ENCODE results near the gene SDR42E1. TPM values are rescaled to one million over a fixed set of nuclear protein-coding genes. Genes with fewer than 3 reads are reported as not detected.

SDR42E1 gene
- total RNA-seq, 1 experiment from 2014 or later = 0.07 TPM

DNA sequence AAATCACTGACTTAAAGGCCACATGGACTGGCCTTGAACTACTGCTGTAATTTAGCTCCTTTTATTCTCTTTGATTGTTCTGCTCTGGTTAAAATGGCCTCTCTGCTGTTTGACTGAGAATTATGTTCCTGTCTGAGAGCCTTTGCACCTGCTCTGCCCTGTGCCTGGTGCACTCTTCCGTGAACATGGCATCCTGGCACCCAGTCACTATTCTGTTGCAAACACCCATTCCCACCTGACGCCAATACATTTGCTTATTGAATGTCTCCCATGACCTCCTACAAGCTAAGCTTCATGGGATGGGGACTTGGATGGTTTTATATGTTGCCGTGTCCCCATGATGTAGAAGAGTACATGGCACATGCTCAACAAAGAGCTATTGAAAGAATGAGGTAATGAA lies 43.8 kb upstream of the SDR42E1 start:
- Mint-ChIP-seq H3K36me3 (no peaks in the 10 kb centered on the region), H3K27me3 (ENCODE audit: low read depth) (no peaks in the 10 kb centered on the region; the same call in 1 of the 2 replicates), H3K27ac (no peak overlapping the region), H3K4me1 (no peaks in the 10 kb centered on the region), H3K9me3 (no peaks in the 10 kb centered on the region), H3K4me3 (no peak overlapping the region)
- ChIA-PET POLR2A (no interaction called here), CTCF (no interaction called here)
- TF ChIP-seq ELF4 (CRISPR knock-in tag; IDR thresholded peaks at IDR 0.05; ENCODE audit: low read depth) = no peak
- TF ChIP-seq, protein P1, sequence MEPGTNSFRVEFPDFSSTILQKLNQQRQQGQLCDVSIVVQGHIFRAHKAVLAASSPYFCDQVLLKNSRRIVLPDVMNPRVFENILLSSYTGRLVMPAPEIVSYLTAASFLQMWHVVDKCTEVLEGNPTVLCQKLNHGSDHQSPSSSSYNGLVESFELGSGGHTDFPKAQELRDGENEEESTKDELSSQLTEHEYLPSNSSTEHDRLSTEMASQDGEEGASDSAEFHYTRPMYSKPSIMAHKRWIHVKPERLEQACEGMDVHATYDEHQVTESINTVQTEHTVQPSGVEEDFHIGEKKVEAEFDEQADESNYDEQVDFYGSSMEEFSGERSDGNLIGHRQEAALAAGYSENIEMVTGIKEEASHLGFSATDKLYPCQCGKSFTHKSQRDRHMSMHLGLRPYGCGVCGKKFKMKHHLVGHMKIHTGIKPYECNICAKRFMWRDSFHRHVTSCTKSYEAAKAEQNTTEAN (CRISPR knock-in tag; IDR thresholded peaks at IDR 0.05) = no peak
- TF ChIP-seq, protein P2, sequence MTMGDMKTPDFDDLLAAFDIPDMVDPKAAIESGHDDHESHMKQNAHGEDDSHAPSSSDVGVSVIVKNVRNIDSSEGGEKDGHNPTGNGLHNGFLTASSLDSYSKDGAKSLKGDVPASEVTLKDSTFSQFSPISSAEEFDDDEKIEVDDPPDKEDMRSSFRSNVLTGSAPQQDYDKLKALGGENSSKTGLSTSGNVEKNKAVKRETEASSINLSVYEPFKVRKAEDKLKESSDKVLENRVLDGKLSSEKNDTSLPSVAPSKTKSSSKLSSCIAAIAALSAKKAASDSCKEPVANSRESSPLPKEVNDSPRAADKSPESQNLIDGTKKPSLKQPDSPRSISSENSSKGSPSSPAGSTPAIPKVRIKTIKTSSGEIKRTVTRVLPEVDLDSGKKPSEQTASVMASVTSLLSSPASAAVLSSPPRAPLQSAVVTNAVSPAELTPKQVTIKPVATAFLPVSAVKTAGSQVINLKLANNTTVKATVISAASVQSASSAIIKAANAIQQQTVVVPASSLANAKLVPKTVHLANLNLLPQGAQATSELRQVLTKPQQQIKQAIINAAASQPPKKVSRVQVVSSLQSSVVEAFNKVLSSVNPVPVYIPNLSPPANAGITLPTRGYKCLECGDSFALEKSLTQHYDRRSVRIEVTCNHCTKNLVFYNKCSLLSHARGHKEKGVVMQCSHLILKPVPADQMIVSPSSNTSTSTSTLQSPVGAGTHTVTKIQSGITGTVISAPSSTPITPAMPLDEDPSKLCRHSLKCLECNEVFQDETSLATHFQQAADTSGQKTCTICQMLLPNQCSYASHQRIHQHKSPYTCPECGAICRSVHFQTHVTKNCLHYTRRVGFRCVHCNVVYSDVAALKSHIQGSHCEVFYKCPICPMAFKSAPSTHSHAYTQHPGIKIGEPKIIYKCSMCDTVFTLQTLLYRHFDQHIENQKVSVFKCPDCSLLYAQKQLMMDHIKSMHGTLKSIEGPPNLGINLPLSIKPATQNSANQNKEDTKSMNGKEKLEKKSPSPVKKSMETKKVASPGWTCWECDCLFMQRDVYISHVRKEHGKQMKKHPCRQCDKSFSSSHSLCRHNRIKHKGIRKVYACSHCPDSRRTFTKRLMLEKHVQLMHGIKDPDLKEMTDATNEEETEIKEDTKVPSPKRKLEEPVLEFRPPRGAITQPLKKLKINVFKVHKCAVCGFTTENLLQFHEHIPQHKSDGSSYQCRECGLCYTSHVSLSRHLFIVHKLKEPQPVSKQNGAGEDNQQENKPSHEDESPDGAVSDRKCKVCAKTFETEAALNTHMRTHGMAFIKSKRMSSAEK (CRISPR knock-in tag; IDR thresholded peaks at IDR 0.05; ENCODE audit: borderline replicate concordance) = no peak
- no peak for TF ChIP-seq ZNF232 (CRISPR knock-in tag; IDR thresholded peaks at IDR 0.05)
- TF ChIP-seq SOX15 (CRISPR knock-in tag; IDR thresholded peaks at IDR 0.05) = no peak
- TF ChIP-seq, protein P3, sequence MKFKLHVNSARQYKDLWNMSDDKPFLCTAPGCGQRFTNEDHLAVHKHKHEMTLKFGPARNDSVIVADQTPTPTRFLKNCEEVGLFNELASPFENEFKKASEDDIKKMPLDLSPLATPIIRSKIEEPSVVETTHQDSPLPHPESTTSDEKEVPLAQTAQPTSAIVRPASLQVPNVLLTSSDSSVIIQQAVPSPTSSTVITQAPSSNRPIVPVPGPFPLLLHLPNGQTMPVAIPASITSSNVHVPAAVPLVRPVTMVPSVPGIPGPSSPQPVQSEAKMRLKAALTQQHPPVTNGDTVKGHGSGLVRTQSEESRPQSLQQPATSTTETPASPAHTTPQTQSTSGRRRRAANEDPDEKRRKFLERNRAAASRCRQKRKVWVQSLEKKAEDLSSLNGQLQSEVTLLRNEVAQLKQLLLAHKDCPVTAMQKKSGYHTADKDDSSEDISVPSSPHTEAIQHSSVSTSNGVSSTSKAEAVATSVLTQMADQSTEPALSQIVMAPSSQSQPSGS (CRISPR knock-in tag; IDR thresholded peaks at IDR 0.05; ENCODE audit: borderline replicate concordance, low read depth) = no peak
- TF ChIP-seq, protein P4, sequence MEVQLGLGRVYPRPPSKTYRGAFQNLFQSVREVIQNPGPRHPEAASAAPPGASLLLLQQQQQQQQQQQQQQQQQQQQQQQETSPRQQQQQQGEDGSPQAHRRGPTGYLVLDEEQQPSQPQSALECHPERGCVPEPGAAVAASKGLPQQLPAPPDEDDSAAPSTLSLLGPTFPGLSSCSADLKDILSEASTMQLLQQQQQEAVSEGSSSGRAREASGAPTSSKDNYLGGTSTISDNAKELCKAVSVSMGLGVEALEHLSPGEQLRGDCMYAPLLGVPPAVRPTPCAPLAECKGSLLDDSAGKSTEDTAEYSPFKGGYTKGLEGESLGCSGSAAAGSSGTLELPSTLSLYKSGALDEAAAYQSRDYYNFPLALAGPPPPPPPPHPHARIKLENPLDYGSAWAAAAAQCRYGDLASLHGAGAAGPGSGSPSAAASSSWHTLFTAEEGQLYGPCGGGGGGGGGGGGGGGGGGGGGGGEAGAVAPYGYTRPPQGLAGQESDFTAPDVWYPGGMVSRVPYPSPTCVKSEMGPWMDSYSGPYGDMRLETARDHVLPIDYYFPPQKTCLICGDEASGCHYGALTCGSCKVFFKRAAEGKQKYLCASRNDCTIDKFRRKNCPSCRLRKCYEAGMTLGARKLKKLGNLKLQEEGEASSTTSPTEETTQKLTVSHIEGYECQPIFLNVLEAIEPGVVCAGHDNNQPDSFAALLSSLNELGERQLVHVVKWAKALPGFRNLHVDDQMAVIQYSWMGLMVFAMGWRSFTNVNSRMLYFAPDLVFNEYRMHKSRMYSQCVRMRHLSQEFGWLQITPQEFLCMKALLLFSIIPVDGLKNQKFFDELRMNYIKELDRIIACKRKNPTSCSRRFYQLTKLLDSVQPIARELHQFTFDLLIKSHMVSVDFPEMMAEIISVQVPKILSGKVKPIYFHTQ (CRISPR knock-in tag; IDR thresholded peaks at IDR 0.05) = no peak
- TF ChIP-seq FOXP1 (CRISPR knock-in tag; IDR thresholded peaks at IDR 0.05; ENCODE audit: borderline replicate concordance) = no peak
- TF ChIP-seq TP53 (CRISPR knock-in tag; IDR thresholded peaks at IDR 0.05) = no peak
- no peak for TF ChIP-seq ETV6 (CRISPR knock-in tag; IDR thresholded peaks at IDR 0.05)
- TF ChIP-seq TEAD1 (CRISPR knock-in tag; IDR thresholded peaks at IDR 0.05) = no peak
- TF ChIP-seq NFYB (CRISPR knock-in tag; conservative IDR thresholded peaks at IDR 0.05; ENCODE audit: low read depth) = no peak
- no peak for TF ChIP-seq ZNF396 (CRISPR knock-in tag; IDR thresholded peaks at IDR 0.05; ENCODE audit: borderline replicate concordance)
- no peak for TF ChIP-seq NFE2L1 (CRISPR knock-in tag; IDR thresholded peaks at IDR 0.05)
- no peak for TF ChIP-seq ZNF219 (CRISPR knock-in tag; IDR thresholded peaks at IDR 0.05; ENCODE audit: borderline replicate concordance)
- TF ChIP-seq, protein P5, sequence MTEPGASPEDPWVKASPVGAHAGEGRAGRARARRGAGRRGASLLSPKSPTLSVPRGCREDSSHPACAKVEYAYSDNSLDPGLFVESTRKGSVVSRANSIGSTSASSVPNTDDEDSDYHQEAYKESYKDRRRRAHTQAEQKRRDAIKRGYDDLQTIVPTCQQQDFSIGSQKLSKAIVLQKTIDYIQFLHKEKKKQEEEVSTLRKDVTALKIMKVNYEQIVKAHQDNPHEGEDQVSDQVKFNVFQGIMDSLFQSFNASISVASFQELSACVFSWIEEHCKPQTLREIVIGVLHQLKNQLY (CRISPR knock-in tag; IDR thresholded peaks at IDR 0.05) = no peak
- no peak for TF ChIP-seq ZNF416 (CRISPR knock-in tag; IDR thresholded peaks at IDR 0.05)
- TF ChIP-seq, protein P6, sequence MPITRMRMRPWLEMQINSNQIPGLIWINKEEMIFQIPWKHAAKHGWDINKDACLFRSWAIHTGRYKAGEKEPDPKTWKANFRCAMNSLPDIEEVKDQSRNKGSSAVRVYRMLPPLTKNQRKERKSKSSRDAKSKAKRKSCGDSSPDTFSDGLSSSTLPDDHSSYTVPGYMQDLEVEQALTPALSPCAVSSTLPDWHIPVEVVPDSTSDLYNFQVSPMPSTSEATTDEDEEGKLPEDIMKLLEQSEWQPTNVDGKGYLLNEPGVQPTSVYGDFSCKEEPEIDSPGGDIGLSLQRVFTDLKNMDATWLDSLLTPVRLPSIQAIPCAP (CRISPR knock-in tag; IDR thresholded peaks at IDR 0.05) = no peak
- ATAC-seq = no peak
- DNase-seq (ENCODE audit: low spot score) = no peak
